Brain microvascular endothelial cell (primary cell): ENCODE results near the gene HIBADH.

Source experiments
- DNase-seq: peaks from one replicate; pipeline ENCODE4 v3.0.0-alpha.2; 2020
- H3K27ac ChIP-seq: fragments of 250-450 bp; sonication (Bioruptor Pico); 2 replicates; pipeline ENCODE4 v1.5.1; 2020; ENCODE audit warnings: mild to moderate bottlenecking, moderate library complexity
- H3K27me3 ChIP-seq: fragments of 250-450 bp; sonication (Bioruptor Pico); replicated peaks from 2 replicates; pipeline ENCODE4 v1.5.1; 2020; ENCODE audit warnings: mild to moderate bottlenecking
- H3K36me3 ChIP-seq: fragments of 250-450 bp; sonication (Bioruptor Pico); replicated peaks from 2 replicates; pipeline ENCODE4 v1.5.1; 2020; ENCODE audit warnings: mild to moderate bottlenecking
- H3K4me3 ChIP-seq: 2 replicates; pipeline ENCODE4 v1.5.1; 2011; ENCODE audit warnings: low read depth, mild to moderate bottlenecking, control low read depth, low read length, moderate library complexity
- in situ Hi-C: cut with HindIII; loops from 2 replicates; pipeline ENCODE4 v1.10.0; 2017; ENCODE audit warnings: low sequenced_read_pairs, low pct_ligation_motif_present
- TF ChIP-seq, protein P1 (sequence below): IDR thresholded peaks from 2 replicates; pipeline ENCODE4 v1.5.1; 2011; ENCODE audit warnings: low read depth, mild to moderate bottlenecking, moderate library complexity, low read length, control low read depth, inconsistent platforms; ENCODE audit errors: missing control alignments

Gene HIBADH

DNA sequence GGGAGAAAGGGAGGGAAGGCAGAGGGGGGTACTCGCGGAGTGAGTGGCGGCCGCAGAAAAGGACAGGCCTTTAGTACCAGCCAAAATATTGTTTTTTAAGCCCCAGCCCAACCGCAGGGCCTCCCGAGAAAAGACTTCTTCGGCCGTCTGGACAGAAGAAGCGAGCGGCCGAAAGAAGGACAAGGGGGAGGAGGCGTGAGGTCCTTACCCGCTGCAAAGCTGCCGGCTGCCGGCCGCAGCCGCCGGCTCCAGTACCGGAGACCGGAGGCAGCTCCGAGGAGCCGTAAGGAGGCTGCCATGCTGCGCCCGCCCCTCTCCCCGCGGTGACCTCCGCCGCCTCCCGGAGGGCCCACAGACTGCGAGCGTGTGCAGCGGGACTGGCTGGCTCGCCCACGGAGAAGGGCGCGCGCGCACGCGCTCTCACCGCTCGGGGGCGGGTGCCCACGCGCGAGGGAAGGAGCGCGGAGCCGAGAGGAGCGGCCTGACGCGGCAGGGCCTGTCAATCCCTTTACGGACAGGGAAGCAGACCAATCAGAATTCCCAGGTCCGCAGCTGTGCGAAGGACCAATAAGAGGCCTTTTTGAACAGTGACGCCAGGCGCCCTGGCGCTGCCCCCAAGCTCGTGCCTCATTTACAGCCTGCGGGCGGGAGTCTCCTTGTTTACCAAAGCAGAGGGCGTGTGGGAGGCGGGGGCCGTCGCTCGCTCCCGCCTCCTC is at the start of gene HIBADH:
HIBADH (minus strand) TSS at position 394 of the 716 bp plus-strand sequence; CDS start at position 299, 95 bp downstream.
- peak within 1 kb of the TSS; percentile 83 for H3K27ac ChIP-seq
- H3K27me3 ChIP-seq: no peaks in the 10 kb centered on the region
- TF ChIP-seq, protein P1, sequence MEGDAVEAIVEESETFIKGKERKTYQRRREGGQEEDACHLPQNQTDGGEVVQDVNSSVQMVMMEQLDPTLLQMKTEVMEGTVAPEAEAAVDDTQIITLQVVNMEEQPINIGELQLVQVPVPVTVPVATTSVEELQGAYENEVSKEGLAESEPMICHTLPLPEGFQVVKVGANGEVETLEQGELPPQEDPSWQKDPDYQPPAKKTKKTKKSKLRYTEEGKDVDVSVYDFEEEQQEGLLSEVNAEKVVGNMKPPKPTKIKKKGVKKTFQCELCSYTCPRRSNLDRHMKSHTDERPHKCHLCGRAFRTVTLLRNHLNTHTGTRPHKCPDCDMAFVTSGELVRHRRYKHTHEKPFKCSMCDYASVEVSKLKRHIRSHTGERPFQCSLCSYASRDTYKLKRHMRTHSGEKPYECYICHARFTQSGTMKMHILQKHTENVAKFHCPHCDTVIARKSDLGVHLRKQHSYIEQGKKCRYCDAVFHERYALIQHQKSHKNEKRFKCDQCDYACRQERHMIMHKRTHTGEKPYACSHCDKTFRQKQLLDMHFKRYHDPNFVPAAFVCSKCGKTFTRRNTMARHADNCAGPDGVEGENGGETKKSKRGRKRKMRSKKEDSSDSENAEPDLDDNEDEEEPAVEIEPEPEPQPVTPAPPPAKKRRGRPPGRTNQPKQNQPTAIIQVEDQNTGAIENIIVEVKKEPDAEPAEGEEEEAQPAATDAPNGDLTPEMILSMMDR: peak; percentile 24
- peak within 1 kb of the TSS; percentile 84 for H3K4me3 ChIP-seq
- in situ Hi-C loops: no loop called here
- H3K36me3 ChIP-seq: no peaks in the 10 kb centered on the region
- peak; percentile 100 for DNase-seq

DNA sequence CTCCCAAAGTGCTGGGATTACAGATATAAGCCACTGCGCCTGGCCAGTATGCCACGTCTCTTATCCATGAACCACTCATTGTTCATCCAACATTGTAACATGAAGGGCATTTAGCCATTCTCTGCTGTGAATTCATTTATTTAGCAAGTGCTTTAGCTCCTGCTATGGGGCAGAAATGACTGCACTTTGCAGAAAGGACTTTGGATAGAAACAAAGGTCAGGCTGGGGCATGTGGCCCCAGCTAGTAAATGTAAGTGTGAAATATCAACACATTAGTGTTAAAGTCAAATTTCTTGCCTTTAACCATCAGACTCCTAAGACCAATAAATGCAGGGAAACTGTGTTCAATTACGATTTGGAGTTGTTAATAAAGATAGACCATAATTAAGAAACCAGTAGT is 49.5 kb upstream of the HIBADH start:
- in situ Hi-C loops: no loop called here
- Histone ChIP-seq H3K4me3 (no peak overlapping the region), H3K27ac (no peak overlapping the region), H3K36me3 (no peaks in the 10 kb centered on the region), H3K27me3 (no peaks in the 10 kb centered on the region)
- DNase-seq: no peak
- TF ChIP-seq, protein P1: no peak

DNA sequence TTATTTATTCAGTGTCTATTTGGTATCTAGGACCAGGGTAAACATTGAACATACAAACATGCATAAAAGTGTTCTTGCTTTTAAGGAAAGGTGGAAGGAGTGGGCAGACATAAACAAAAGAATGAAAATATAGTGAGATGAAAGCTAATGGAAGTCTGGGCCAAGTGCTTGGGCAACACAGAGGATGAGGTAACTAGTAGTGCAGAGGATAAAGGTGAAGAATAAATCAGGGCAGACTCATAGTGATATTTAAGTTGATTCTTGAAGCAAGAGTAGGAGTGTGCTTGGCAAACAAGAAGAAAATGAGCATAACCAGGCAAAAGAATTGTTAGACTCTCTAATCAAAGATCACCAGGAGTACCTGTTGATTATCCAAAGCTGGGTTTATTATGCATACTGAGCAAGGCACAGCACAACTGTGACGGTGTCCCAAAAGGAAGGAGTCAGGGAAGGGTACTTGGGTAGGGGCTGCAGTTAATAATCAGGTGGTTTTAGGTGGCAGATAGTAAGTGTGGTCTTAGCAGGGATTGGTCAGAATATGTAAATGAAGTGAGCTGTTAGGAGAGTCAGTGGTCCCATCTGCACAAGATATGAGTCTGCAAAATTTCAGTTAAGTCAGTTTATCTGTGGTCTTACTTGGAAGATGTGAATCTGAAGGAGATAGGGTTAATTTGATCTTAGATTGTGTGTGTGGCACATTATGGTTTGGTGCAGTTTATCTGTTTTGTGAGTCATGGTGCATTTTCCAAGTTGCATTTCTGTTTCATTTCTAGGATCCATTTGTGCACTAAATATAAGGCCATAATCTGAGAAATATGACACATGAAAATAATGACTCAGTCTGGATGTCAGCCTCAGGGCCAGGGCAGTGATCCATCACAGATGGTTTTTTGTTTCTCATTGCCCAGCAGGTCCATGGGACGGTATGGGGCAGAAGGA is 46.7 kb upstream of the HIBADH start:
- DNase-seq: peak; percentile 85
- TF ChIP-seq, protein P1: no peak
- in situ Hi-C loops: no loop called here
- Histone ChIP-seq H3K27ac (peak overlapping the region; percentile 71), H3K4me3 (no peak overlapping the region), H3K27me3 (no peaks in the 10 kb centered on the region), H3K36me3 (no peaks in the 10 kb centered on the region)

DNA sequence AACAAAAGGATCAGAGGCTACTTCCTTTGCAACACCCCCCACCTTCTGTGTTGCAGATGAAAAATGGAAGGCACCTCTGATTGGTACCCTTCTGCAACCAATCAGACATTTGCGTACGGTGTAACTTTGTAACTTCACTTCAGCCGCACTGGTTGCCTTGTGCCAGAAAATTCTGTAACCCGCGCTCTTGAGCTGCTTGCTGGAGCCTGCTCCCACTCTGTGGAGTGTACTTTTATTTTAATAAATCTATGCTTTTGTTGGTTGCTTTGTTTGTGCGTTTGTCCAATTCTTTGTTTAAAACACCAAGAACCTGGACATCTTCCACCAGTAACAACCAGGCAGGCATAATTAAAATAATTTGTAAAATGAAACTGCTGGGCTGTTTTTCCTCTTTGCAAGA is 45.8 kb upstream of the HIBADH start:
- Histone ChIP-seq H3K27me3 (no peaks in the 10 kb centered on the region), H3K4me3 (no peak overlapping the region), H3K27ac (no peak overlapping the region), H3K36me3 (no peaks in the 10 kb centered on the region)
- DNase-seq: no peak
- TF ChIP-seq, protein P1: no peak
- in situ Hi-C loops: no loop called here

DNA sequence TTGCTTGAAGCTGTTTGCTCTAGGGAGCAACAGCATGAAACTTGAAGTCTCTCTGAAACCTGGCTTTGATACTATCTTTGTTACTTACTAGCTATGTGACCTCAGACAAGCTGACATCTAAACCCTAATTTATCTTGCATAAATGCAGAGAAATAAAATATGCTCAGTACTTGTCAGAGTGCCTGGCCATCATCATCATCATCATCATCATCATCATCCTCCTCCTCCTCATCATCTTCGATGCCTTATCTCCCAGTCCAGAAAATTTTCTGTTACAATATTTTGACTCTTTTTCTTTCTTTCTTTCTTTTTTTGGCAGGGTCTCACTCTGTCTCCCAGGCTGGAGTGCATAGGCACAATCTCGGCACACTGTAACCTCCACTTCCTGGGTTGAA is 42.5 kb upstream of the HIBADH start:
- Histone ChIP-seq H3K4me3 (no peak overlapping the region), H3K27ac (no peak overlapping the region), H3K27me3 (no peaks in the 10 kb centered on the region), H3K36me3 (no peaks in the 10 kb centered on the region)
- DNase-seq: no peak
- TF ChIP-seq, protein P1: no peak
- in situ Hi-C loops: no loop called here
